IMR-90 (cell line): Measurements from ENCODE around the gene ZDHHC22. TPM values are rescaled to one million over a fixed set of nuclear protein-coding genes. Genes with fewer than 3 reads are reported as not detected.

Experiments
- ATAC-seq: fragments of 200-7000 bp; cut with Tn5 transposase; 2 replicates; pipeline ENCODE4 v1.9.1; 2020; ENCODE audit warnings: low read depth, mild to moderate bottlenecking, moderate library complexity
- BruUV-seq: library from RNA; stranded (reverse); fragments of 400-500 nt; replicated peaks from 2 replicates; lab custom pipeline; 2021; lab: Mats Ljungman, UMichigan
- CTCF ChIA-PET: fragments of 300-600 bp; formaldehyde crosslinking; extraction: SDS; loops from one replicate; lab custom pipeline; 2021; ENCODE audit warnings: antibody characterized with exemption; lab: Yijun Ruan, JAX
- POLR2A ChIA-PET: fragments of 300-600 bp; sonication (Branson Sonifier 250); formaldehyde crosslinking; loops from one replicate; lab custom pipeline; 2022; ENCODE audit warnings: antibody characterized with exemption; ENCODE audit not compliant: unreplicated experiment; lab: Charles Lee
- DNase-seq: peaks from one replicate; pipeline ENCODE4 v3.0.0; 2013
- H2AFZ ChIP-seq: replicated peaks from 2 replicates; pipeline ENCODE3; 2013; ENCODE audit warnings: low read length, mild to moderate bottlenecking; ENCODE audit not compliant: poor library complexity
- H2AK5ac ChIP-seq: 2 replicates; pipeline ENCODE4 v1.6.1; 2013; ENCODE audit warnings: low read depth, low read length, inconsistent platforms
- H2AK9ac ChIP-seq: replicated peaks from 2 replicates; pipeline ENCODE3; 2013; ENCODE audit warnings: mild to moderate bottlenecking, low read depth, low read length, moderate library complexity; ENCODE audit not compliant: poor library complexity
- H2BK120ac ChIP-seq: 2 replicates; pipeline ENCODE4 v1.6.1; 2013; ENCODE audit warnings: low read depth, low read length, inconsistent platforms
- H2BK15ac ChIP-seq: 3 replicates; pipeline ENCODE4 v1.6.1; 2013; ENCODE audit warnings: low read depth, low read length, inconsistent platforms
- H2BK20ac ChIP-seq: 2 replicates; pipeline ENCODE4 v1.6.1; 2013; ENCODE audit warnings: low read depth, mild to moderate bottlenecking, inconsistent platforms, low read length, moderate library complexity
- H2BK5ac ChIP-seq: 2 replicates; pipeline ENCODE4 v1.6.1; 2013; ENCODE audit warnings: mild to moderate bottlenecking, low read depth, low read length, inconsistent platforms; ENCODE audit not compliant: poor library complexity, severe bottlenecking
- H3K14ac ChIP-seq: replicated peaks from 2 replicates; pipeline ENCODE4 v1.6.1; 2013; ENCODE audit warnings: low read depth, low read length, inconsistent platforms
- H3K18ac ChIP-seq: 2 replicates; pipeline ENCODE4 v1.6.1; 2013; ENCODE audit warnings: low read depth, low read length, control low read depth
- H3K23ac ChIP-seq: 2 replicates; pipeline ENCODE4 v1.6.1; 2013; ENCODE audit warnings: low read depth, low read length, inconsistent platforms
- H3K27ac ChIP-seq: 2 replicates; pipeline ENCODE4 v1.5.1; 2013; ENCODE audit warnings: mild to moderate bottlenecking, control low read depth, low read length; ENCODE audit not compliant: insufficient read depth
- H3K27me3 ChIP-seq: 2 replicates; pipeline ENCODE4 v1.6.1; 2013; ENCODE audit warnings: low read length; ENCODE audit not compliant: control insufficient read depth, insufficient read depth
- H3K36me3 ChIP-seq: 2 replicates; pipeline ENCODE4 v1.6.1; 2013; ENCODE audit warnings: low read length, mixed read lengths; ENCODE audit not compliant: control insufficient read depth, insufficient read depth
- H3K4ac ChIP-seq: 2 replicates; pipeline ENCODE4 v1.6.1; 2013; ENCODE audit warnings: low read depth, low read length, inconsistent platforms
- H3K4me1 ChIP-seq: 2 replicates; pipeline ENCODE4 v1.6.1; 2013; ENCODE audit warnings: low read length, mixed read lengths; ENCODE audit not compliant: control insufficient read depth, insufficient read depth
- H3K4me2 ChIP-seq: 2 replicates; pipeline ENCODE4 v1.6.1; 2013; ENCODE audit warnings: low read depth, mild to moderate bottlenecking, control low read depth, low read length, moderate library complexity
- H3K4me3 ChIP-seq: 2 replicates; pipeline ENCODE4 v1.5.1; 2013; ENCODE audit warnings: low read depth, mild to moderate bottlenecking, control low read depth, low read length, moderate library complexity; ENCODE audit not compliant: insufficient read depth
- H3K56ac ChIP-seq: 2 replicates; pipeline ENCODE4 v1.6.1; 2013; ENCODE audit warnings: low read length, inconsistent platforms; ENCODE audit not compliant: insufficient read depth; ENCODE audit errors: extremely low read depth
- H3K79me1 ChIP-seq, 2 experiments: 2 replicates each; pipeline ENCODE4 v1.6.1; 2013; ENCODE audit warnings: low read length in 2 of 2, inconsistent platforms in 1 of 2, low read depth in 1 of 2
- H3K9ac ChIP-seq: 2 replicates; pipeline ENCODE4 v1.6.1; 2013; ENCODE audit warnings: low read depth, low read length, control low read depth
- H3K9me1 ChIP-seq: 2 replicates; pipeline ENCODE4 v1.6.1; 2013; ENCODE audit warnings: low read length, inconsistent platforms; ENCODE audit not compliant: insufficient read depth
- H3K9me3 ChIP-seq: 2 replicates; pipeline ENCODE4 v1.6.1; 2013; ENCODE audit warnings: low read length; ENCODE audit not compliant: control insufficient read depth, insufficient read depth
- H4K20me1 ChIP-seq: 2 replicates; pipeline ENCODE4 v1.6.1; 2013; ENCODE audit warnings: low read length, inconsistent platforms; ENCODE audit not compliant: insufficient read depth
- H4K5ac ChIP-seq: 2 replicates; pipeline ENCODE4 v1.6.1; 2013; ENCODE audit warnings: mild to moderate bottlenecking, low read depth, low read length, control low read depth
- H4K8ac ChIP-seq, 2 experiments: 2 replicates each; pipeline ENCODE4 v1.6.1; 2013; ENCODE audit warnings: low read depth in 2 of 2, low read length in 2 of 2, control low read depth in 1 of 2, inconsistent platforms in 1 of 2
- H4K91ac ChIP-seq: 2 replicates; pipeline ENCODE4 v1.6.1; 2013; ENCODE audit warnings: low read depth, low read length, inconsistent platforms; ENCODE audit not compliant: insufficient read depth
- BHLHE40 ChIP-seq: fragments of 150-350 bp; IDR thresholded peaks from 2 replicates; pipeline ENCODE4 v1.6.1; 2016; ENCODE audit warnings: mild to moderate bottlenecking, low read depth, low read length
- CEBPB ChIP-seq: IDR thresholded peaks from 2 replicates; pipeline ENCODE4 v1.6.1; 2012; ENCODE audit warnings: low read depth, low read length, improper control_type of control experiment
- CHD1 ChIP-seq: IDR thresholded peaks from 2 replicates; pipeline ENCODE4 v1.6.1; 2012; ENCODE audit warnings: low read depth, low read length, improper control_type of control experiment
- CTCF ChIP-seq: conservative IDR thresholded peaks from 2 replicates; pipeline ENCODE4 v1.5.1; 2012; ENCODE audit warnings: mild to moderate bottlenecking, low read depth, low read length, improper control_type of control experiment
- ELK1 ChIP-seq: fragments of 150-350 bp; IDR thresholded peaks from 2 replicates; pipeline ENCODE4 v1.6.1; 2016; ENCODE audit warnings: low read depth, mild to moderate bottlenecking, low read length, moderate library complexity, borderline replicate concordance
- FOS ChIP-seq: fragments of 150-350 bp; IDR thresholded peaks from 2 replicates; pipeline ENCODE4 v1.6.1; 2016; ENCODE audit warnings: low read depth, low read length
- MAFK ChIP-seq: IDR thresholded peaks from 2 replicates; pipeline ENCODE4 v1.6.1; 2012; ENCODE audit warnings: low read depth, low read length, improper control_type of control experiment
- MAZ ChIP-seq: IDR thresholded peaks from 2 replicates; pipeline ENCODE4 v1.6.1; 2012; ENCODE audit warnings: low read depth, mild to moderate bottlenecking, low read length, improper control_type of control experiment, moderate library complexity, borderline replicate concordance
- MXI1 ChIP-seq: IDR thresholded peaks from 2 replicates; pipeline ENCODE4 v1.6.1; 2012; ENCODE audit warnings: low read depth, mild to moderate bottlenecking, low read length, moderate library complexity, borderline replicate concordance
- NFE2L2 ChIP-seq: fragments of 150-350 bp; IDR thresholded peaks from 2 replicates; pipeline ENCODE4 v1.6.1; 2016; ENCODE audit warnings: low read depth, mild to moderate bottlenecking, low read length
- POLR2A ChIP-seq: IDR thresholded peaks from 2 replicates; pipeline ENCODE4 v1.6.1; 2012; ENCODE audit warnings: mild to moderate bottlenecking, low read depth, low read length
- RAD21 ChIP-seq: IDR thresholded peaks from 2 replicates; pipeline ENCODE4 v1.6.1; 2012; ENCODE audit warnings: low read length, improper control_type of control experiment
- RCOR1 ChIP-seq: IDR thresholded peaks from 2 replicates; pipeline ENCODE4 v1.6.1; 2012; ENCODE audit warnings: mild to moderate bottlenecking, low read length, improper control_type of control experiment; ENCODE audit not compliant: insufficient replicate concordance
- RFX5 ChIP-seq: IDR thresholded peaks from 2 replicates; pipeline ENCODE4 v1.8.0; 2012; ENCODE audit warnings: low read depth, mild to moderate bottlenecking, low read length, moderate library complexity
- SMC3 ChIP-seq: fragments of 150-350 bp; IDR thresholded peaks from 2 replicates; pipeline ENCODE4 v1.6.1; 2016; ENCODE audit warnings: low read depth, mild to moderate bottlenecking, antibody characterized with exemption, low read length, moderate library complexity
- USF2 ChIP-seq: fragments of 150-350 bp; IDR thresholded peaks from 2 replicates; pipeline ENCODE4 v1.6.1; 2017; ENCODE audit warnings: mild to moderate bottlenecking, antibody characterized with exemption, low read length, low read depth
- WGBS, 2 experiments: methylation state at CpG; one replicate each; pipeline versions ENCODE4 v1.1.5 to v1.1.7; 2013; ENCODE audit warnings: missing lambda C conversion rate in 2 of 2; ENCODE audit not compliant: insufficient read length in 1 of 2; ENCODE audit errors: extremely low coverage in 2 of 2; 5-methylcytosine and 5-hydroxymethylcytosine counted together
- dilution Hi-C: fragments of 300-500 bp; cut with HindIII; formaldehyde crosslinking; loops from one replicate; pipeline ENCODE4 v1.14.3; 2018; ENCODE audit warnings: low sequenced_read_pairs; ENCODE audit not compliant: unreplicated experiment
- in situ Hi-C: fragments of 300-500 bp; cut with MboI; formaldehyde crosslinking; loops from 3 replicates; pipeline ENCODE4 v1.14.3; 2019; ENCODE audit warnings: low sequenced_read_pairs, inconsistent platforms, mixed read lengths
- intact Hi-C: fragments of 100-400 bp; cut with micrococcal nuclease; formaldehyde crosslinking; loops from 2 replicates; pipeline ENCODE4 v1.10.0; 2022
- polyA plus RNA-seq, 3 experiments: library from polyadenylated mRNA; depleted of rRNA; stranded (reverse); fragments of >200 nt; gene quantifications; 2 replicates each; pipeline ENCODE4 v1.2.3, GENCODE V29; 2012; ENCODE audit warnings: low replicate concordance in 1 of 3
- total RNA-seq: library from RNA; depleted of rRNA; stranded (reverse); fragments of >200 nt; gene quantifications from 2 replicates; pipeline ENCODE4 v1.2.3, GENCODE V29; 2012

Gene ZDHHC22
- total and polyA plus RNA-seq, 2 of the 4 experiments (the other 2 are of a cell fraction): not detected

- Histone ChIP-seq H2BK20ac (no peak overlapping the region), H3K4me3 (no peak overlapping the region), H3K79me1 (no peaks in the 10 kb centered on the region), H3K56ac (no peak overlapping the region), H3K18ac (no peak overlapping the region), H2BK15ac (no peak overlapping the region), H2BK5ac (no peak overlapping the region), H2AFZ (no peak overlapping the region), H3K4me1 (no peaks in the 10 kb centered on the region), H2BK120ac (no peak overlapping the region), H4K8ac (no peak overlapping the region), H3K4me2 (no peak overlapping the region), H3K27ac (no peak overlapping the region), H3K27me3 (peaks cover 46% of the 10 kb centered on the region), H4K91ac (no peak overlapping the region), H3K4ac (no peak overlapping the region), H2AK9ac (no peak overlapping the region), H3K14ac (no peak overlapping the region), H3K23ac (no peak overlapping the region), H4K5ac (no peak overlapping the region), H3K36me3 (no peaks in the 10 kb centered on the region), H3K9ac (no peak overlapping the region), H3K9me1 (no peaks in the 10 kb centered on the region), H3K9me3 (no peaks in the 10 kb centered on the region), H4K20me1 (no peaks in the 10 kb centered on the region), H2AK5ac (no peak overlapping the region)
- ChIA-PET POLR2A (no interaction called here), CTCF (no interaction called here)
- DNase-seq: no peak
- 20% methylated on average over 1 of the region's 2 CpGs; no CpG with 5 or more reads in 1 of the 2 experiments for WGBS, 2 experiments
- no peak for TF ChIP-seq POLR2A
- no peak for TF ChIP-seq CHD1
- TF ChIP-seq NFE2L2: no peak
- no peak for TF ChIP-seq USF2
- no peak for TF ChIP-seq BHLHE40
- TF ChIP-seq SMC3: no peak
- TF ChIP-seq MAFK: no peak
- no peak for TF ChIP-seq ELK1
- TF ChIP-seq RAD21: no peak
- no peak for TF ChIP-seq MAZ
- TF ChIP-seq RFX5: no peak
- no peak for TF ChIP-seq MXI1
- TF ChIP-seq FOS: no peak
- TF ChIP-seq CEBPB: no peak
- no peak for TF ChIP-seq RCOR1
- no peak for TF ChIP-seq CTCF
- intact Hi-C loops: no loop called here
- dilution Hi-C loops: no loop called here
- ATAC-seq: no peak
- in situ Hi-C loops: no loop called here
- BruUV-seq: no TSS peak
Measured at GRCh38 chr14:77131206-77131605, 10.4 kb downstream of the ZDHHC22 start.
